Measurements from ENCODE around the gene SAP30. TPM values are rescaled to one million over a fixed set of nuclear protein-coding genes. Genes with fewer than 3 reads are reported as not detected.

The SAP30 gene
- total and polyA plus RNA-seq, 2 experiments from 2014 or later, result 5.3 to 6.1 TPM

DNA sequence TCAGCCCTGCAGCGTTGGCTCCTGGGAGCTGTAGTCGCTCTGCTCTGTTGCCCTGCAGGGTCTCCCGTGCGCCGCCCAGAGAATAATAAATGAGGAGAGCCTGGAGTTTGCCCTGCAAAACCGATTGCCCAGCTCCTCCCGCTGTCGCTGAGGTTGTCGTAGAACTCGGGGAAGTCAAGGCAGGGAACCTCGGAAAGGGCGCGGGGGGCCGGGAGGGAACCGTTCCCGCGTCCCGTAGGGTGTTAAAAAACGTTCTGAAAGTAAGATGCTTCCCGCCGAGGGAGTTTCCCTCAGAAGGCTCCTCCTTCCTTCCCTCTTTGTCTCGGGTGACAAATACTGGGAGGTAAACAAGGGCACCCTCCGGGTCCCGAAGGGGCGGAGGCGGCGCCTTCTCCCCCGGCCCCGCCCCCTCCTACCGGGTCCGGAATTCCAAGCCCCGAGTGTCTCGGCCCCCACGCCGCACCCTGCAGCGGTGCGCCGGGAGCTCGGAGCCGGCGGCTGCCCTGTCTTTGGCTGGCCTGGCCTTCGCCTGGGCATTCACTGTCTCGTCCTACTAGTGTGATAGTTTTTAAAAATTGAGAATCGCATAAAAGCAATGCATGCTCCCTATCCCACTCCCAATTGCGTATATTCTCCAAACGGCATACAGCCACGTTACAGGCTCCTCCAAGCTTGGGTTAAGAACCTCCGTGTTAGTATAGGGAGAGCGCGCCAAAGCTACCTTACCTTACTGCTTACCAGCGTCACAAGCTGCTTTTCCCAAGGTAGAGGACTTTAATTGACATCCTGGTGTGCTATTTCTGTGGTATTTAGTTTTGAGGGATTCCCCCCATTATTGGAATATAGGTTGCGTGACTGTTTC lies 35.6 kb upstream of the SAP30 start:
- in situ Hi-C loops (cut with MboI), result no loop called here
- WGBS, 2 experiments (ENCODE audit: low coverage in 1 of 2, low lambda C conversion rate in 2 of 2, missing lambda C conversion rate in 2 of 2), result 3 to 8% methylated on average over 42 to 52 of the region's 52 CpGs
- Histone ChIP-seq H3K27ac (peak overlapping the region; percentile 67), H2AFZ (peak overlapping the region; percentile 98), H3K36me3 (ENCODE audit: low read depth) (peaks cover 19% of the 10 kb centered on the region), H3F3A (ENCODE audit: insufficient read depth) (peaks cover 23% of the 10 kb centered on the region), H3K9me2 (ENCODE audit: insufficient read depth) (no peaks in the 10 kb centered on the region), H3K4me1 (ENCODE audit: insufficient read depth) (peaks cover 19% of the 10 kb centered on the region), H3K4me2 (ENCODE audit: unreplicated experiment) (peak overlapping the region; percentile 82), H3K9me3 (ENCODE audit: low read depth) (no peaks in the 10 kb centered on the region), H3K79me2 (ENCODE audit: insufficient read depth) (peaks cover 34% of the 10 kb centered on the region), H3K4me3 (peak overlapping the region; percentile 92), H3K9ac (peak overlapping the region; percentile 82), H4K20me1 (ENCODE audit: insufficient read depth) (no peaks in the 10 kb centered on the region), H3K27me3 (replicated peaks; ENCODE audit: insufficient read depth) (no peaks in the 10 kb centered on the region)
- DNase-seq, result peak; percentile 84
- TF ChIP-seq EZH2phosphoT487 (IDR thresholded peaks at IDR 0.05; ENCODE audit: insufficient read depth, low read depth), result no peak
- TF ChIP-seq EZH2 (IDR thresholded peaks at IDR 0.05; ENCODE audit: insufficient read depth, poor library complexity, severe bottlenecking), result no peak

DNA sequence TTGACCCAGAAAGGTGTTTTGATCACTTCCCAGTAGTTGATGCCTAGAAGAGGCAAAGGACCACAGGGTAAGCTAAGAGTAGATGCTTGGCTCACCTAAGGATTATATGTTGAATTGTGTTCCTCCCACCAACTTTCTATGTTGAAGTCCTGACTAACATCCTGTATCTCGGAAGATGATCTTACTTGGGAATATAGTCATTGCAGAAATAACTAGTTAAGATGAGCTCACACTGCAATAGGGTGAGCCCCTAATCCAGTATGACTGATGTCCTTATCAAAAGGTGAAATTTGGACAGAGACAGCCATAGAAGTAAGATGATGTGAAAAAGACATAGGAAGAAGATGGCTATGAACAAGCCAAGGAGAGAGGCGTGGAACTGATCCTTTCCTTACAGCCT lies 33.3 kb upstream of the SAP30 start:
- WGBS, 2 experiments (ENCODE audit: low coverage in 1 of 2, low lambda C conversion rate in 2 of 2, missing lambda C conversion rate in 2 of 2), result 68 to 72% methylated on average over 2 of the region's 2 CpGs
- Histone ChIP-seq H3K9me2 (ENCODE audit: insufficient read depth) (no peaks in the 10 kb centered on the region), H4K20me1 (ENCODE audit: insufficient read depth) (no peaks in the 10 kb centered on the region), H3K79me2 (ENCODE audit: insufficient read depth) (peaks cover 12% of the 10 kb centered on the region), H3K4me2 (ENCODE audit: unreplicated experiment) (no peak overlapping the region), H3K36me3 (ENCODE audit: low read depth) (peaks cover 3% of the 10 kb centered on the region; the same call in 1 of the 2 replicates), H3F3A (ENCODE audit: insufficient read depth) (peaks cover 8% of the 10 kb centered on the region), H3K27ac (no peak overlapping the region), H3K4me1 (ENCODE audit: insufficient read depth) (peaks cover 11% of the 10 kb centered on the region; the same call in 1 of the 2 replicates), H3K9me3 (ENCODE audit: low read depth) (no peaks in the 10 kb centered on the region), H3K4me3 (no peak overlapping the region), H2AFZ (no peak overlapping the region), H3K27me3 (replicated peaks; ENCODE audit: insufficient read depth) (no peaks in the 10 kb centered on the region; the same call in 1 of the 2 replicates), H3K9ac (no peak overlapping the region)
- peak; percentile 16 for DNase-seq
- in situ Hi-C loops (cut with MboI), result no loop called here
- TF ChIP-seq EZH2 (IDR thresholded peaks at IDR 0.05; ENCODE audit: insufficient read depth, poor library complexity, severe bottlenecking), result no peak
- no peak for TF ChIP-seq EZH2phosphoT487 (IDR thresholded peaks at IDR 0.05; ENCODE audit: insufficient read depth, low read depth)

GRCh38 chr4:173343832-173344397 lies 26.8 kb upstream of the SAP30 start:
- no peaks in the 10 kb centered on the region for H3K9me3 ChIP-seq (ENCODE audit: low read depth)
- no peak overlapping the region for H2AFZ ChIP-seq
- TF ChIP-seq EZH2 (IDR thresholded peaks at IDR 0.05; ENCODE audit: insufficient read depth, poor library complexity, severe bottlenecking), result no peak
- no peak for TF ChIP-seq EZH2phosphoT487 (IDR thresholded peaks at IDR 0.05; ENCODE audit: insufficient read depth, low read depth)
- H3K4me2 ChIP-seq (ENCODE audit: unreplicated experiment), result no peak overlapping the region
- H3K79me2 ChIP-seq (ENCODE audit: insufficient read depth), result no peaks in the 10 kb centered on the region
- DNase-seq, result no peak
- in situ Hi-C loops (cut with MboI), result no loop called here
- no peak overlapping the region for H3K9ac ChIP-seq
- 95 to 99% methylated on average over 3 of the region's 3 CpGs for WGBS, 2 experiments (ENCODE audit: low coverage in 1 of 2, low lambda C conversion rate in 2 of 2, missing lambda C conversion rate in 2 of 2)
- H3K4me3 ChIP-seq, result no peak overlapping the region
- peaks cover 17% of the 10 kb centered on the region for H3F3A ChIP-seq (ENCODE audit: insufficient read depth)
- no peaks in the 10 kb centered on the region for H4K20me1 ChIP-seq (ENCODE audit: insufficient read depth)
- no peaks in the 10 kb centered on the region for H3K9me2 ChIP-seq (ENCODE audit: insufficient read depth)
- no peak overlapping the region for H3K27ac ChIP-seq
- no peaks in the 10 kb centered on the region for H3K36me3 ChIP-seq (ENCODE audit: low read depth)
- H3K27me3 ChIP-seq (replicated peaks; ENCODE audit: insufficient read depth), result peaks cover 10% of the 10 kb centered on the region; the same call in 1 of the 2 replicates
- peaks cover 20% of the 10 kb centered on the region for H3K4me1 ChIP-seq (ENCODE audit: insufficient read depth)

DNA sequence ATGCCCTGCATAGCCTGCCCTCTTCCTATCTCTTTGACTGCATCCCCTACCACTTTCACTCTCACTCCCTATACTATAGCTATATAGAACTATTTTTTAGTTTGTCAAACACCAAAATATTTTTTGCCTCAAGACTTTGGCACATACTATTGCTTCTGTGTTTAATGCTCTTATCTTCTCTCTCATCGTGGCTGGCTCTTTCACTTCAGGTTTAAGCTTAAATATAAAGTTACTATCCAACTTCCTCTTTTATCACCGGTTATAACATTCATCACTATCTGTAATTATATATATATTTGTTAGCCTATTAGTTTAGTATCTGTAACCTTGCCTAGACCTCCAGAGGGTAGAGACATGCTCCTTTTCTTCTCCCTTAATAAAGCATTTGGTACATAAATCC lies 25.1 kb upstream of the SAP30 start:
- Histone ChIP-seq H3K36me3 (ENCODE audit: low read depth) (no peaks in the 10 kb centered on the region), H3K4me2 (ENCODE audit: unreplicated experiment) (peak overlapping the region; percentile 58), H2AFZ (no peak overlapping the region), H3K4me1 (ENCODE audit: insufficient read depth) (peaks cover 20% of the 10 kb centered on the region), H3F3A (ENCODE audit: insufficient read depth) (peaks cover 17% of the 10 kb centered on the region), H4K20me1 (ENCODE audit: insufficient read depth) (no peaks in the 10 kb centered on the region), H3K79me2 (ENCODE audit: insufficient read depth) (no peaks in the 10 kb centered on the region), H3K9me3 (ENCODE audit: low read depth) (no peaks in the 10 kb centered on the region), H3K9ac (no peak overlapping the region), H3K27ac (no peak overlapping the region), H3K9me2 (ENCODE audit: insufficient read depth) (no peaks in the 10 kb centered on the region), H3K4me3 (peak overlapping the region; percentile 30; the same call in 1 of the 2 replicates), H3K27me3 (replicated peaks; ENCODE audit: insufficient read depth) (peaks cover 10% of the 10 kb centered on the region; the same call in 1 of the 2 replicates)
- no peak for TF ChIP-seq EZH2phosphoT487 (IDR thresholded peaks at IDR 0.05; ENCODE audit: insufficient read depth, low read depth)
- no peak for TF ChIP-seq EZH2 (IDR thresholded peaks at IDR 0.05; ENCODE audit: insufficient read depth, poor library complexity, severe bottlenecking)
- 64 to 65% methylated on average over 2 of the region's 2 CpGs for WGBS, 2 experiments (ENCODE audit: low coverage in 1 of 2, low lambda C conversion rate in 2 of 2, missing lambda C conversion rate in 2 of 2)
- no peak for DNase-seq
- in situ Hi-C loops (cut with MboI), result no loop called here
